ENCODE measurements around the gene CCDC34.
A peak's percentile ranks its signal among the peaks of the same experiment; 100 is the strongest.
"Not testable (repeated sequence)": the region's sequence is repeated elsewhere in the genome, so short reads cannot be mapped to it uniquely, and the experiment has no call there.

Gene CCDC34

GRCh38 chr11:27321340-27321739 is 41.7 kb downstream of the CCDC34 start:
- DNase-seq (ENCODE audit: low spot score) = not testable (repeated sequence)

DNA sequence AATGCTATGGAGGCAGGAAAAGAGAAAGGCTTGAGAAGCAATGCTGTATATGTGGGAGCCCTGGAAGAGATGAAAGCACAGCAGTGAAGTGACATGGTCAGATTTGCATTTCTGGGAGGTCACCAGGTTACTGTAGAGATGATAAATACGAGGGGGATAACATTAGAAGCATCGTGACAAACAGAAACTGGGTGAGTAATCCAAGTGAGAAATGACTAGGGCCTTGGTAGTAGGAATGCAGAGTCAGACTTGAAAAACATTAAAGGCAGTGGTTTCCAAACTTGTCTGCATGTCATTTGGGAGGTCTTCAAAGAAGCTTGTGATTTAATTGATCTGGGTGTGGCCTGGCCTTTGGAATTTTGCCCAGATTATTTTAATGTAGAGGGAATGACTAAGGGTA is 43.9 kb downstream of the CCDC34 start:
- no peak for DNase-seq (ENCODE audit: low spot score)

DNA sequence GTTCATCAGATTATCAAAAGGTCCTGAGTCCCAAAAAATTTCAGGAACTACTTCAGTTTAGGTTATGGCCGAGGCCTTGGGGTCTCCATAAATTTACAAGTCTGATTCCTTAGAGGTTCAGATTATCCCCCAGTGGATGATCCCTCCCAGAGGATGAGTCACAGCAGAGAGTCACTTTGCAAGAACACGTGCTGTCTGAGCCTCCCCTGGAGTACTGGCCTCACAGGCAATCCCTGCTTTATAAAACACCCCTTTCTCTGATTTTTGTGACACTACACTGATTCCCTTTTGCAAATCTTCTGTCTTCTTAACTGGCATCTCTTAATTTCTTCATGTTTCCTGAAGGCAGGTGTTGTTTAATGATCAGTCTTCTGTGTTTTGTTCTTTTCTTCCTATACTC is 45.3 kb downstream of the CCDC34 start:
- no peak for DNase-seq (ENCODE audit: low spot score)

- DNase-seq (ENCODE audit: low spot score) = no peak
Measured at GRCh38 chr11:27315836-27316235, 47.2 kb downstream of the CCDC34 start.

- no peak for DNase-seq (ENCODE audit: low spot score)
Measured at GRCh38 chr11:27313157-27313821, 49.7 kb downstream of the CCDC34 start.

- no peak for DNase-seq (ENCODE audit: low spot score)
Measured at GRCh38 chr11:27312110-27312509, 50.9 kb downstream of the CCDC34 start.

DNA sequence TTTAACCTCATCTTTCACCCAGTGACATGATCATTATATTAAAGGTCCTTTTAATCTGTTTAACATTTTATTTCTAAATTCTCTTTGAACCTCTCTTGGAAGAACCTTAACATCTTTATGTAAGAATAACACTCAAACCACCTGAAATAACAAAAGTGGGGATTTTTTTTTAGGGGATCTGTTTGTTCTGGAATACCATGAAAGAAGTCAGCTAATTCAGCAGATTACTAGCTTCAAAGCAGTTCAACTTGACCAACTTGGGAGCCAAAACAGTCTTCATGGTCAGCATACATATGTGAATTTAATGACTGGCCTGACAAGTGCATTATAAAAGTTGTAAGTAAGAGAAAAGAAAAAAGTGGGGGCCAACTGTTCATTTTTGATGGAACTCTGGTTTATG is 52.3 kb downstream of the CCDC34 start:
- no peak for DNase-seq (ENCODE audit: low spot score)

DNA sequence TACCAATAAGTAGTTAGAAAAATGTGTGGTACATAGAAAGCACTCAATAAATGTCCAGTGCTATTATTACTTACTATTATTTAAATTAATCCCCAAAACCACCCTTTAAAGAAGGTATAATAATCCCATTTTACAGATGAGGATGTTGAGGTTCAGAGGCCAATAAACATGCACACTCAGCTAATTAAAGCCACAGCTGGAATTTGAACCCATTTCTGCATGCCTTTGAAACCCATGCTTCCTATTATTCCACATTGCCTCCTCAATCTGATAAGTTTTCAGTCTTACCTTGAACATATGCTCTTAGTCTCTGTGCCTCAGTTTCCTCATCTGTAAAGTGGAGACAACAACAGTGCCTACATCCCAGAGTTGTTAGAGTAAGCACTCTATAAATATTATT is 52.8 kb downstream of the CCDC34 start:
- no peak for DNase-seq (ENCODE audit: low spot score)

DNA sequence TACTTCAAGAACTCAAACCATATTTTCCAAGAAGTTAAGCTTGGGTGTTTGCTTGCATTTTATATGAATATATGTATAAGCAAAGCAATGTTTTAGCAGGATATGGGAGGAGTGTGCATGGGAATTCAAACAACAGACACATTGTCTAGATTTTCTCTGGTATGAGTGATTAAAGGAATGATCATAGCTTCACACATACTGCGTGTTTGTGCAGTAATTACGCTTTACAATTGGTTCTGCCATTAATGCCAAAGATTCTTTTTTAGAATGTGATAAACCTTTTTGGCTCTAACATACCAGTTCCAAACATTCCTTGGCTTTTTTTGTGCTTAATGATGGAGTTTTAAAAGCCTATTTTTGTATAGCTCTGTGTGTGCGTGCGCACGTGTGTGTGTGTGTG is 54.0 kb downstream of the CCDC34 start:
- DNase-seq (ENCODE audit: low spot score) = no peak

DNA sequence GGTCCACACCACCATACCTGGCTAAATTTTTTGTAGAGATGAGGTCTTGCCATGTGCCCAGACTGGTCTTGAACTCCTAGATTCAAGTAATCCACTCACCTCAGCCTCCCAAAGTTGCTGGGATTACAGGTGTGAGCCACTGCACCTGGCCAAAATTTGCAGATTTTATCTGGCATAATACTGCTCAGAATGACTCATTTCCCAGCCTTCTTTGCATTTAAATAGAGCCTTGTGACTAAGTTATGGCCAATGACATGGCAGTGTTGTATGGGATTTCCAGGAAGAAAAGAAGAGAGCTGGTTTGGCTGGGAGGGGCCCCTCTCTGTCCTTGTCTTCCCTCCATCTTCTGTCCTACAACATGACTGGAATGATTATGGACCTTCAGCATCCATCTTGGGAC is 55.8 kb downstream of the CCDC34 start:
- DNase-seq (ENCODE audit: low spot score) = no peak

GRCh38 chr11:27305751-27306150 is 57.3 kb downstream of the CCDC34 start:
- no peak for DNase-seq (ENCODE audit: low spot score)

GRCh38 chr11:27304514-27304913 is 58.5 kb downstream of the CCDC34 start:
- no peak for DNase-seq (ENCODE audit: low spot score)

GRCh38 chr11:27303903-27304302 is 59.1 kb downstream of the CCDC34 start:
- no peak for DNase-seq (ENCODE audit: low spot score)

DNA sequence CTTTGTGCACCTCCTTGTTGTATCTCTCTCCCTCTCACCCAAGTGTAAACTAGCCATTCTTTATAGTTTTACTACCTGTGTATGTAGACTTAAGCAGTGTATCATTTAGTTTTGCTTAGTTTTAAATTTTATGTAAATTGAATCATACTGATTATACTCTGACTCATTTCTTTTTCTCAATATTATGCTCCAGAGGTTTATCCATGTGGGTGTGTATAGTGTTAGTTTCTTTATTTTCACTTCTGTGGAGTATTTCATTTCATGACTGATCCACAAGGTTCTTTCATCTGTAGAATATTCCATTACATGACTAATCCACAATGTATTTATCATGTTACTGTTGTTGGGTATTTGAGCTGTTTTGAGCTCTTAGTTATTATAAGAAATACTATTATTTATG is 62.0 kb downstream of the CCDC34 start:
- DNase-seq (ENCODE audit: low spot score) = no peak

DNA sequence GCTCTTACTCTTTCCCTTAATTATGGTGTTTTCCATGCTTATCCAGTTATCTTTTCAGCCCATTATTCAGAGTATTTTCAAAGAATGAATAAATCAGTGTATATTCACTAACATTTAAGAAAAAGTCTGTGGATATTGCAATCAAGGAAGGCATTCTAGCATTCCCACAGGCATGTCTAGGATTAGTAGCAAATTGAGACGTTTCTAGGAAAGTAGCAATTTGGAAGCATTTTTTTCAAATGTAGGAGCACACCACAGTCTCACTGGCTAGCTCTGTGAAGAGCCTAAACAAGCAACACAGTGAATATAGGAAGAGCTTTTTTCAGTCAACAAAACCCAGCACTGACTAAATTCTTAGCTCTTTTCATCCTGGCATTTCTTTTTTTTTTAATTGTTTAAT is 65.4 kb downstream of the CCDC34 start:
- DNase-seq (ENCODE audit: low spot score) = no peak

DNA sequence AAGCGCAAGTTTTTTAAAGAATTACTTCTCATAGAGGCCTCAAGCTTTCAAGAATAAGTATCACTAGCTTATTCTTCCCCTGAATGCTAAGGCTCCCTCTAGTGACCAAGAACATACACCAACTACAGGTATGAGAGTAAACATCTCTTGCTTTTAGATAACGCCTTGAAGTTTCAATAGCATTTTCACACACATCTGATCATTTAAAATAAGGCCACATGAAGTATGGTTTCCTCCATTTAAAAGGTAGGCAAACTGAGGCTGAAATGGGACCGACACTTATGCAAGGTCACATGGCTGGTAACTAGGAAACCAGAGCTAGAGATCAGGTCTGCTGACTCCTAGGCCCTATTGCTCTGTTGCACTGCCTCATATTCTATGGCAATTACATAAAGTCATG is 66.5 kb downstream of the CCDC34 start:
- peak; percentile 50 for DNase-seq (ENCODE audit: low spot score)

DNA sequence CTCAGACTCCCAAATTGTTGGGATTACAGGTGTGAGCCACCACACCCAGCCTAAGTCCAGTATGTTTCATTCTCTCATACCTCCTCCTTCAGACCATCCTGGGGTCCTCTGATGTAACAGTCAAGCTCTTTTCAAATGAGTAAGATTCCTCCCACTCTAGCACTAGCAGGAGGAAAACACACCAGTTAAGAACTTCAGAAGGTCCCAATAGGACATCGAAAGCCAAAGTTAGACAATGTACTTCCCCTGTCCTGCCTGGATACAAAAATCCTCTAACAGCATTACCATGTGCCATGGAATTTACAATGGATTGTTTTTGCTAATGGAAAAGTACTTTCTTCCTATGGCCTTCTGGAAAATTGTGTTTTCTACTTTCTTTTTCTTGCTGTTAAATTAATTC is 67.1 kb downstream of the CCDC34 start:
- DNase-seq (ENCODE audit: low spot score) = no peak

DNA sequence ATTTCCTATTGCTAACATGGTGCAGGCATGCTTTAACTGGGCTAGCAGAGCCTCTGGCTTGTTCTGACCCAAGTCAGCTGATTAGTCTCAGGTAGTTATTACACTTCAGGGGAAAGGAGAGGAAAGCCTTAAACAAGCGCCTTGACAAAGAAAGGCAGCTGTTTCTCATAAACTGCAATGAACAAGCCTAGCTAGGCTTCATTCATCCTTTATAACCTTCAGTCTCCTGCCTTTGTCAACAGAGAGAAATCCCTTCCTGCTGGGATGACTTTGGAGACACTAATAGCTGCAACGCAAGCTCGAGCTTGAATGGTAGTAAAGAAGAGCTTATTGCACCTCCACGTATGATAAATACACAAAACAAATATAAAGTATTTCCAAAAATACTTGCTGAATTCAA is 68.4 kb downstream of the CCDC34 start:
- no peak for DNase-seq (ENCODE audit: low spot score)

DNA sequence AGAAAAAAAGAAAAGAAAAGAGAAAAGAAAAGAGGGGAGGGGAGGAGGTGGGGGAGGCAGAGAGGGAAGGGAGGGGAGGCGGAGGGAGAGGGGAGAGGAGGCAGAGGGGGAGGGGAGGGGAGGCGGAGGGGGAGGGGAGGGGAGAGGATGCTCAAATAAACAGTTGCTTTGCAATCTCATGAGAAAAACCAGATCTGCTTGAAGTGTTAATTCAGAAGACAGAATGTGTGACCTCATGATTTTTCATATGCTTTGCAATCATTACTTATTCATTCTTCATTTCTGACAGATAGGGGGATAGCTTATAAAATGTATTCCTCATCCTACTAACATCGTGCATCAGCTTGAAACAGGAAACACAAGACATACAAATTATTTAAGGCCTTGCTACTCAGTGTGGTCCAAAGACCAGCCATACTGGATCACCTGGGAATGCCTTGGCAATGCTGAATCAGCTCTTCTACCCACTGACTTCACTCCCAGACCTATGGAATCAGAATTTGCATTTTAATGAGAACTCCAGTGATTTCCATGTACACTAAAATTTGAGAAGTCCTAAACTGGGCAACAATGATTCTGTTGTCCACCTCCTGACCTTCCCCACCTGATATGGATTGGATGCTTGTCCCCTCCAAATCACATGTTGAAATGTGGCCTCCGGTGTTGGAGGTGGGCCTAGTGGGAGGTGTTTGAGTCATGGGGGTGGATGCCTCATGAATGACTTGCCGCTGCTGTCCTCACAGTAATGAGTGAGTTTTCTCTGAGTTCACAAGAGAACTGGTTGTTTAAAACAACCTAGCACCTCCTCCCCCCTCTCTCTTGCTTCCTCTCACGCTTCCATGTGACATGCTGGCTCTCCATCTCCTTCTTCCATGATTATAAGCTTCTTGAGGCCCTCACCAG is 69.2 kb downstream of the CCDC34 start:
- no peak for DNase-seq (ENCODE audit: low spot score)

- no peak for DNase-seq (ENCODE audit: low spot score)
Measured at GRCh38 chr11:27292637-27293010, 70.4 kb downstream of the CCDC34 start.

GRCh38 chr11:27291954-27292636 is 70.9 kb downstream of the CCDC34 start:
- DNase-seq (ENCODE audit: low spot score) = no peak

- DNase-seq (ENCODE audit: low spot score) = no peak
Measured at GRCh38 chr11:27291302-27291889, 71.6 kb downstream of the CCDC34 start.

Data from kidney capillary endothelial cell (primary cell).